GM19463 (cell line): Measurements from ENCODE around the gene TBC1D3L.
"Not testable (repeated sequence)": the region's sequence is repeated elsewhere in the genome, so short reads cannot be mapped to it uniquely, and the experiment has no call there.

Source experiments
- ATAC-seq: cut with Tn5 transposase; IDR thresholded peaks from one replicate; pipeline ENCODE4 v1.9.1; 2021; ENCODE audit warnings: mild to moderate bottlenecking, moderate library complexity; ENCODE audit not compliant: unreplicated experiment

The TBC1D3L gene

GRCh38 chr17:37988960-37989359, at the start of gene TBC1D3L:
Gene TBC1D3L, minus strand, starts transcription at chr17:37989060. Its CDS starts 1,540 bp downstream, at chr17:37987520.
- not testable (repeated sequence) for ATAC-seq

GRCh38 chr17:38003676-38004075, 14.8 kb upstream of the TBC1D3L start, which contains the start of gene TBC1D3D:
Gene TBC1D3D, plus strand, starts transcription at chr17:38003976. Its CDS starts 1,585 bp downstream, at chr17:38005561.
- not testable (repeated sequence) for ATAC-seq
